Retina (tissue), 1 donor: ENCODE data around the gene XKRX.

ENCODE experiments used
- DNase-seq: peaks from one replicate; pipeline ENCODE4 v3.0.0-alpha.2; 2016

Gene XKRX

GRCh38 chrX:100883654-100884053 lies 45.1 kb downstream of the XKRX start:
- no peak for DNase-seq

DNA sequence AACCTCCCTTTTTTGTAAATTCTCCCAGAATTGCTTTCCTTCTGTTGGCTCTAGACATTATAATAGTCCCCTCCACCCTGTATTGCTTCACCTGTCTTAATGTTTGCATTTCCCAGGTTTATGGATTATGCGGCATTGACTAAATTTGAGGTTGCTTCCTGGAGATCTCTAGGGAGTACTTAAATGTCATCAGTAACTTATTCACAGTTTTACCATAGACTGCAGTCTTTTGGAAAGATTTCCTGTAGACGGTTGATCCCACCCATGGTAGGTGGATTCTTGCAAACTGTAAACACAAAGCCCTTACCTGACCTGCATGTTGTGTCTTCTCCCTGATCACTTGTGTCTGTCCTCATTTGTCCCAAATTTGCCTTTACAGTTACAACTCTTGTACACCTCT lies 48.3 kb downstream of the XKRX start:
- no peak for DNase-seq

GRCh38 chrX:100874325-100874724 lies 54.4 kb downstream of the XKRX start, which contains the start of gene NOX1:
TSS of gene NOX1 (minus strand) at chrX:100874359. CDS start at chrX:100874139, 220 bp downstream.
- no peak for DNase-seq

GRCh38 chrX:100871594-100872560 lies 56.8 kb downstream of the XKRX start:
- no peak for DNase-seq

GRCh38 chrX:100870527-100870926 lies 58.2 kb downstream of the XKRX start:
- DNase-seq: no peak

DNA sequence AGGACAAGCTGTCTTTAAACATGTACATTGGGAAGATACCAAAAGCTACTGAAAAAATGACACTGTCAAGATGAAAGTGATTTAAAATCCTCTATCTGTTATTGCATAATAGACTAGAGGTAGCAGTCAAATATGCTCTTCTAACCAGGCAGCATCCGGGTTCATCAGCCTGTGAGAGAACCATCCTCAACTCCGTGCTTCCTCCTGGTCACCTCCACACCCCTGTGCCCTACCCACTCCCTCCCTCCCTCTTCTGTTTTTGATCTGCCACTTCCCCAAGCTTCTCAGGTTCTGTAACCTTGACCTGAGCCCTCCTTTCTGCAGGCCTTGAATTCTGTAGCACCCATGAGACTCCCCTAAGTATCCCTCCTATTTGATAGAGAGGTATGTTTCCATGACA lies 60.4 kb downstream of the XKRX start:
- DNase-seq: no peak

- no peak for DNase-seq
Observed at GRCh38 chrX:100864657-100865391, 63.9 kb downstream of the XKRX start.
